Measurements from ENCODE around the gene SOCS2. TPM values are rescaled to one million over a fixed set of nuclear protein-coding genes. Genes with fewer than 3 reads are reported as not detected.

SOCS2 gene
- total and polyA plus RNA-seq, 2 of the 8 experiments (the other 6 are each of a cell fraction or from before 2014, with no cell fraction given), result 14.5 to 18.0 TPM

GRCh38 chr12:93572712-93573551, 457 bp downstream of the SOCS2 start:
- H2BK12ac ChIP-seq (ENCODE audit: low read depth, low read length), result peak overlapping the region; percentile 90; the same call in 1 of the 2 replicates
- H3K79me1 ChIP-seq (ENCODE audit: low read depth, low read length), result no peaks in the 10 kb centered on the region; the same call in 1 of the 2 replicates
- H2BK20ac ChIP-seq (ENCODE audit: low read length), result 0 out of 2 replicates have a peak overlapping the region, but pooled peaks have one; percentile 61
- peak overlapping the region; percentile 54; the same call in 1 of the 2 replicates for H2AK5ac ChIP-seq (ENCODE audit: low read depth, low read length)
- peaks cover 0 to 9% of the 10 kb centered on the region in 2 experiments for H4K20me1 ChIP-seq (replicated peaks in 1 of 2; ENCODE audit: control insufficient read depth in 1 of 2, insufficient read depth in 2 of 2, low read length in 2 of 2)
- H2BK15ac ChIP-seq (ENCODE audit: low read length), result peak overlapping the region; percentile 72; the same call in 1 of the 2 replicates
- WGBS, 2 experiments (ENCODE audit: extremely low coverage in 1 of 2, insufficient coverage in 1 of 2, insufficient read length in 1 of 2, insufficient replicate concordance in 2 of 2, low coverage in 1 of 2, low lambda C conversion rate in 2 of 2, missing lambda C conversion rate in 1 of 2), result 3% methylated on average over 58 of the region's 75 CpGs; no CpG with 5 or more reads in 1 of the 2 experiments
- POLR2A ChIA-PET (ENCODE audit: partially characterized antibody), result interaction anchor here (0.7 to 7.2 kb wide), 17 partner anchors 8 to 230 kb away, joined by 3 to 41 read pairs (median 5); partner anchors contain the start of gene CRADD
- peaks cover 26% of the 10 kb centered on the region; the same call in 1 of the 2 replicates for H3K23me2 ChIP-seq (ENCODE audit: low read depth, low read length)
- peak overlapping the region; percentile 83 for H3K18ac ChIP-seq (ENCODE audit: extremely low read depth, low read length)
- no peak overlapping the region for H4K8ac ChIP-seq (ENCODE audit: extremely low read depth, insufficient read depth, low read length)
- peak overlapping the region; percentile 85 to 97 for H3K4me2 ChIP-seq (ENCODE audit: insufficient read depth in 1 of 2, low read depth in 2 of 2, low read length in 2 of 2)
- peak in 1 of 2 experiments; percentile 75 for DNase-seq (ENCODE audit: low read depth in 1 of 2, low spot score in 2 of 2)
- H3K79me2 ChIP-seq (ENCODE audit: control insufficient read depth in 1 of 2, insufficient read depth in 2 of 2, low read length in 2 of 2), result peaks cover 0 to 12% of the 10 kb centered on the region in 2 experiments; a peak in 2 of 4 replicates
- no peak overlapping the region for H2AFZ ChIP-seq (ENCODE audit: low read length)
- no peak overlapping the region for H3K14ac ChIP-seq (ENCODE audit: insufficient read length)
- no peak overlapping the region for H2BK120ac ChIP-seq (replicated peaks; ENCODE audit: low read depth, low read length)
- no peak overlapping the region for H3K4ac ChIP-seq (replicated peaks; ENCODE audit: insufficient read length, low read depth, low read length)
- H3K36me3 ChIP-seq (ENCODE audit: control insufficient read depth in 2 of 4, insufficient read depth in 4 of 4, low read length in 3 of 4), result peaks cover 0 to 12% (median 0%) of the 10 kb centered on the region in 4 experiments; a peak in 1 of 8 replicates
- no peak overlapping the region for H3K23ac ChIP-seq (ENCODE audit: insufficient read length)
- peak overlapping the region in 3 of 4 experiments; percentile 5 to 49 (median 14); a peak in 3 of 7 replicates for H3K9ac ChIP-seq (replicated peaks in 1 of 4; ENCODE audit: extremely low read depth in 1 of 4, low read depth in 3 of 4, low read length in 3 of 4)
- no peaks in the 10 kb centered on the region for H3K9me3 ChIP-seq (ENCODE audit: insufficient read depth in 2 of 2, low read depth in 1 of 2, low read length in 1 of 2)
- H2BK5ac ChIP-seq (ENCODE audit: low read depth, low read length), result peak overlapping the region; percentile 71; the same call in 1 of the 2 replicates
- H4K5ac ChIP-seq (ENCODE audit: insufficient read length, low read depth, low read length), result no peak overlapping the region
- FAIRE-seq, result no peak
- H3K4me1 ChIP-seq (replicated peaks in 1 of 4; ENCODE audit: control insufficient read depth in 3 of 4, insufficient read depth in 4 of 4, low read length in 3 of 4), result peaks cover 0 to 2% (median 0%) of the 10 kb centered on the region in 4 experiments; a peak in 5 of 7 replicates
- no peak overlapping the region for H3K27ac ChIP-seq (ENCODE audit: low read depth, low read length)
- H3K56ac ChIP-seq (replicated peaks; ENCODE audit: insufficient read length, low read depth, low read length), result no peak overlapping the region
- peak overlapping the region; percentile 82 for H4K91ac ChIP-seq (replicated peaks; ENCODE audit: insufficient read length, low read length)
- H3K4me3 ChIP-seq (ENCODE audit: extremely low read depth in 1 of 4, insufficient read depth in 2 of 4, low read depth in 3 of 4, low read length in 4 of 4), result peak overlapping the region; percentile 63 to 82 (median 74)
- peaks cover 0 to 34% (median 21%) of the 10 kb centered on the region in 4 experiments; a peak in 5 of 7 replicates for H3K27me3 ChIP-seq (replicated peaks in 1 of 4; ENCODE audit: control insufficient read depth in 3 of 4, extremely low read depth in 1 of 4, insufficient read depth in 3 of 4, low read length in 3 of 4)
- CTCF ChIA-PET (ENCODE audit: partially characterized antibody), result interaction anchor here (0.6 to 4.9 kb wide), 22 partner anchors 8 to 774 kb away, joined by 3 to 26 read pairs (median 4); no protein-coding TSS in a partner anchor
- TF ChIP-seq NRF1 (IDR thresholded peaks at IDR 0.05; ENCODE audit: low read depth, low read length) (no peak), SUZ12 (IDR thresholded peaks at IDR 0.05; ENCODE audit: low read length) (peak; percentile 41; the same call in 1 of the 2 replicates), KDM1A (IDR thresholded peaks at IDR 0.05; ENCODE audit: borderline replicate concordance, low read length) (no peak), HDAC6 (IDR thresholded peaks at IDR 0.05; ENCODE audit: low read depth, low read length) (no peak), JUN (IDR thresholded peaks at IDR 0.05; ENCODE audit: low read depth, low read length) (no peak), GTF2F1 (IDR thresholded peaks at IDR 0.05; ENCODE audit: borderline replicate concordance, low read depth, low read length) (no peak), TBP (IDR thresholded peaks at IDR 0.05; ENCODE audit: low read depth, low read length) (peak; percentile 11; the same call in 1 of the 2 replicates), SP2 (IDR thresholded peaks at IDR 0.05; ENCODE audit: low read length) (no peak), E2F6 (IDR thresholded peaks at IDR 0.05) (peak; percentile 88)
